Caco-2 (cell line): ENCODE data around the gene MUSTN1. TPM values are rescaled to one million over a fixed set of nuclear protein-coding genes. Genes with fewer than 3 reads are reported as not detected.

ENCODE experiments used
- BruUV-seq: library from RNA; stranded (reverse); fragments of 400-500 nt; replicated peaks from 2 replicates; lab custom pipeline; 2021; lab: Mats Ljungman, UMichigan
- CTCF ChIA-PET: fragments of 300-600 bp; sonication (Branson Sonifier 250); formaldehyde crosslinking; loops from one replicate; lab custom pipeline; 2022; ENCODE audit warnings: antibody characterized with exemption; lab: Charles Lee
- POLR2A ChIA-PET: fragments of 300-600 bp; sonication (Branson Sonifier 250); formaldehyde crosslinking; loops from one replicate; lab custom pipeline; 2022; ENCODE audit warnings: antibody characterized with exemption; lab: Charles Lee
- DNase-seq, 2 experiments: peaks; one replicate each; pipeline versions ENCODE4 v3.0.0 to v3.0.0-alpha.2; 2020 to 2022
- H3K27me3 ChIP-seq: replicated peaks from 2 replicates; pipeline ENCODE4 v1.6.0; 2011; ENCODE audit warnings: low read length; ENCODE audit not compliant: control insufficient read depth, insufficient read depth
- H3K36me3 ChIP-seq: 2 replicates; pipeline ENCODE4 v1.5.1; 2011; ENCODE audit warnings: low read length; ENCODE audit not compliant: control insufficient read depth, insufficient read depth
- H3K4me1 ChIP-seq: fragments of 250-450 bp; sonication (Bioruptor Pico); 2 replicates; pipeline ENCODE4 v1.5.1; 2020; ENCODE audit warnings: mild to moderate bottlenecking
- H3K4me3 ChIP-seq: 2 replicates; pipeline ENCODE4 v1.5.1; 2011; ENCODE audit warnings: low read depth, mild to moderate bottlenecking, control low read depth, low read length
- H3K9me3 ChIP-seq: fragments of 250-450 bp; sonication (Bioruptor Pico); 2 replicates; pipeline ENCODE4 v1.5.1; 2020; ENCODE audit warnings: mild to moderate bottlenecking, moderate library complexity
- H3K27ac Mint-ChIP-seq: one replicate; pipeline ENCODE4 v1.8.0; 2022; ENCODE audit warnings: mixed read lengths; ENCODE audit not compliant: unreplicated experiment
- H3K27me3 Mint-ChIP-seq: one replicate; pipeline ENCODE4 v1.8.0; 2022; ENCODE audit warnings: mixed read lengths; ENCODE audit not compliant: insufficient read depth, unreplicated experiment
- H3K36me3 Mint-ChIP-seq: one replicate; pipeline ENCODE4 v1.8.0; 2022; ENCODE audit warnings: mild to moderate bottlenecking, mixed read lengths; ENCODE audit not compliant: insufficient read depth, unreplicated experiment
- H3K4me1 Mint-ChIP-seq: one replicate; pipeline ENCODE4 v1.8.0; 2022; ENCODE audit warnings: low read depth, mixed read lengths; ENCODE audit not compliant: unreplicated experiment
- H3K4me3 Mint-ChIP-seq: one replicate; pipeline ENCODE4 v1.8.0; 2022; ENCODE audit warnings: mild to moderate bottlenecking, moderate library complexity, mixed read lengths; ENCODE audit not compliant: unreplicated experiment
- H3K9me3 Mint-ChIP-seq: one replicate; pipeline ENCODE4 v1.8.0; 2022; ENCODE audit warnings: mixed read lengths; ENCODE audit not compliant: unreplicated experiment
- intact Hi-C: fragments of 100-400 bp; cut with micrococcal nuclease; formaldehyde crosslinking; loops from one replicate; pipeline ENCODE4 v1.10.0; 2022; ENCODE audit not compliant: unreplicated experiment
- total RNA-seq: library from RNA; stranded (reverse); gene quantifications from 2 replicates; pipeline ENCODE4 v1.2.3, GENCODE V29; 2022
- TF ChIP-seq, protein P1 (sequence below), 2 experiments: fragments of 200-600 bp in 1 of 2; IDR thresholded peaks; 1 replicate in 1 of 2; 2 replicates in 1 of 2; pipeline versions ENCODE4 v1.5.1 to v1.8.0; 2011 to 2022; ENCODE audit warnings: antibody characterized with exemption in 1 of 2, control low read depth in 1 of 2, inconsistent platforms in 1 of 2, low read depth in 1 of 2, low read length in 1 of 2, mild to moderate bottlenecking in 1 of 2, moderate library complexity in 1 of 2; ENCODE audit not compliant: insufficient read depth in 1 of 2, severe bottlenecking in 1 of 2, unreplicated experiment in 1 of 2

MUSTN1 gene
- total RNA-seq, 1 experiment from 2014 or later, result 1.8 TPM

DNA sequence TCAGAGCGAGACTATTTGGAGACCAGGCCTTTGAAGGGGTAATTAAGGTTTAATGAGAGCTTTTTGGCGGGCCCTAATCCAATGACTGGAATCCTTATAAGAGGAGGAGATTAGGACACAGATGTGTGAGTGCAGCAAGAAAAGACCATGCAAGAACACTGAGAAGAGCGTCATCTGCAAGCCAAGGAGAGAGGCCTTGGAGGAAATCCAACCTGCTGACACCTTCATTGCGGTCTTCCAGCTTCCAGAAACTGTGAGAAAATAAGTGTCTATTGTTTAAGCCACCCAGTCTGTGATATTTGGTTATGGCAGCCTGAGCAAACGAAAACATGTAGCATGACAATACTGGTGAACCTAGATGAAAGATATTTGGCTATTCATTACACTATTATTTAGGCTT is 23.0 kb upstream of the MUSTN1 start:
- no peaks in the 10 kb centered on the region for H3K36me3 Mint-ChIP-seq
- no peaks in the 10 kb centered on the region for H3K4me1 ChIP-seq
- H3K4me3 ChIP-seq, result no peak overlapping the region
- H3K9me3 ChIP-seq, result no peaks in the 10 kb centered on the region
- no peak overlapping the region for H3K4me3 Mint-ChIP-seq
- intact Hi-C loops, result no loop called here
- H3K36me3 ChIP-seq, result no peaks in the 10 kb centered on the region
- TF ChIP-seq, protein P1, sequence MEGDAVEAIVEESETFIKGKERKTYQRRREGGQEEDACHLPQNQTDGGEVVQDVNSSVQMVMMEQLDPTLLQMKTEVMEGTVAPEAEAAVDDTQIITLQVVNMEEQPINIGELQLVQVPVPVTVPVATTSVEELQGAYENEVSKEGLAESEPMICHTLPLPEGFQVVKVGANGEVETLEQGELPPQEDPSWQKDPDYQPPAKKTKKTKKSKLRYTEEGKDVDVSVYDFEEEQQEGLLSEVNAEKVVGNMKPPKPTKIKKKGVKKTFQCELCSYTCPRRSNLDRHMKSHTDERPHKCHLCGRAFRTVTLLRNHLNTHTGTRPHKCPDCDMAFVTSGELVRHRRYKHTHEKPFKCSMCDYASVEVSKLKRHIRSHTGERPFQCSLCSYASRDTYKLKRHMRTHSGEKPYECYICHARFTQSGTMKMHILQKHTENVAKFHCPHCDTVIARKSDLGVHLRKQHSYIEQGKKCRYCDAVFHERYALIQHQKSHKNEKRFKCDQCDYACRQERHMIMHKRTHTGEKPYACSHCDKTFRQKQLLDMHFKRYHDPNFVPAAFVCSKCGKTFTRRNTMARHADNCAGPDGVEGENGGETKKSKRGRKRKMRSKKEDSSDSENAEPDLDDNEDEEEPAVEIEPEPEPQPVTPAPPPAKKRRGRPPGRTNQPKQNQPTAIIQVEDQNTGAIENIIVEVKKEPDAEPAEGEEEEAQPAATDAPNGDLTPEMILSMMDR (IDR thresholded peaks at IDR 0.05; ENCODE audit: insufficient read depth in 1 of 2, low read depth in 1 of 2, low read length in 1 of 2, severe bottlenecking in 1 of 2, unreplicated experiment in 1 of 2), result no peak
- CTCF ChIA-PET, result no interaction called here
- DNase-seq, result no peak
- POLR2A ChIA-PET, result no interaction called here
- H3K27me3 Mint-ChIP-seq, result no peaks in the 10 kb centered on the region
- BruUV-seq, result no TSS peak
- no peaks in the 10 kb centered on the region for H3K9me3 Mint-ChIP-seq
- no peak overlapping the region for H3K27ac Mint-ChIP-seq
- H3K27me3 ChIP-seq, result no peaks in the 10 kb centered on the region
- no peaks in the 10 kb centered on the region for H3K4me1 Mint-ChIP-seq

DNA sequence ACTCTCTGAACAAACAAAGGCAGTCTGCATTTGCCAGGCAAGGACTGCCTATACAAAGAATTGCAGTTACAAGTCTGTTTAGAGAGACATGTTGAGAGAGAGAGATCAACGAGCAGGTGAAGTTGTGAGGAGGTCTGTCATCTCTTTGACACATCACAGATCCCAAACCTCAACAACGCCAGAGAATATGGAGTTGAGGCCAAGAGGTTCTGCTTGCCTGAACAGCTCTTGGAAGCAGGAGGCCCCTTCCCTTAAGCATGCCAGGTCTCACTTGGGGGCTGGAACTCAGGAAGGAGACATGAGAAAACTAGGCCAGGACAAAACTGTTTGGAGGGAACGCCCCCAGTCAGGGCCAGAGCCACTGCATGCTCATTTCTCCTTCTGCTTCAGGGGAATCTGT is 22.3 kb upstream of the MUSTN1 start:
- DNase-seq, result no peak
- intact Hi-C loops, result no loop called here
- Histone ChIP-seq H3K4me1 (no peaks in the 10 kb centered on the region), H3K36me3 (no peaks in the 10 kb centered on the region), H3K4me3 (no peak overlapping the region), H3K9me3 (no peaks in the 10 kb centered on the region), H3K27me3 (no peaks in the 10 kb centered on the region)
- peaks cover 7% of the 10 kb centered on the region for H3K4me1 Mint-ChIP-seq
- no peak overlapping the region for H3K4me3 Mint-ChIP-seq
- no peaks in the 10 kb centered on the region for H3K36me3 Mint-ChIP-seq
- TF ChIP-seq, protein P1 (IDR thresholded peaks at IDR 0.05; ENCODE audit: insufficient read depth in 1 of 2, low read depth in 1 of 2, low read length in 1 of 2, severe bottlenecking in 1 of 2, unreplicated experiment in 1 of 2), result no peak
- no peaks in the 10 kb centered on the region for H3K9me3 Mint-ChIP-seq
- POLR2A ChIA-PET, result no interaction called here
- no peak overlapping the region for H3K27ac Mint-ChIP-seq
- H3K27me3 Mint-ChIP-seq, result no peaks in the 10 kb centered on the region
- no TSS peak for BruUV-seq
- CTCF ChIA-PET, result no interaction called here

DNA sequence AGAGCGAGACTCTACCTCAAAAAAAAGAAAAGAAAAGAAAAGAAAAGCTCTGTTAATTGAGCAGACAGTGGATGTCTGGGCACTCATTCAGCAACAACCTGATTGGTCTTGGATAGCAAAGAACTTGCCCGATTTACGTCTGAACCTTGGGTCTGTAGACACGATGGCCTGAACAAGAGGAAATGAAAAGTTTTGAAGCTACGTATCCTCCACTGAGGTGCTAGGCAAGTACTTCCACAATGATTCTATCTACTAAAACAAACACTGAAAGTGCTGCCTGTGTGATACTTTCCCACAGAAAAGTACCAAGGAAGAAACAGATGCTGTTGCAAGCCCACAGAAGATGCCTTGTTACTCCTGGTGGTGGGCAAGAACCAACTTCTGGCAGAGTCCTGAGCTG is 21.8 kb upstream of the MUSTN1 start:
- no peak overlapping the region for H3K4me3 Mint-ChIP-seq
- no peaks in the 10 kb centered on the region for H3K27me3 ChIP-seq
- no peaks in the 10 kb centered on the region for H3K27me3 Mint-ChIP-seq
- ChIA-PET POLR2A (no interaction called here), CTCF (no interaction called here)
- no peak overlapping the region for H3K27ac Mint-ChIP-seq
- TF ChIP-seq, protein P1 (IDR thresholded peaks at IDR 0.05; ENCODE audit: insufficient read depth in 1 of 2, low read depth in 1 of 2, low read length in 1 of 2, severe bottlenecking in 1 of 2, unreplicated experiment in 1 of 2), result no peak
- no peaks in the 10 kb centered on the region for H3K36me3 ChIP-seq
- H3K9me3 Mint-ChIP-seq, result no peaks in the 10 kb centered on the region
- no peak overlapping the region for H3K4me3 ChIP-seq
- H3K9me3 ChIP-seq, result no peaks in the 10 kb centered on the region
- intact Hi-C loops, result no loop called here
- no peaks in the 10 kb centered on the region for H3K36me3 Mint-ChIP-seq
- H3K4me1 Mint-ChIP-seq, result peaks cover 11% of the 10 kb centered on the region
- no TSS peak for BruUV-seq
- no peaks in the 10 kb centered on the region for H3K4me1 ChIP-seq
- DNase-seq, result no peak
